GM21447 (cell line): Measurements from ENCODE around the gene DLG2.
A peak's percentile ranks its signal among the peaks of the same experiment; 100 is the strongest.

ENCODE experiments used
- ATAC-seq: cut with Tn5 transposase; IDR thresholded peaks from one replicate; pipeline ENCODE4 v1.9.1; 2021; ENCODE audit not compliant: unreplicated experiment

Gene DLG2

GRCh38 chr11:84714316-84714780 is 912.8 kb downstream of the DLG2 start:
- ATAC-seq, result peak; percentile 96

- ATAC-seq, result no peak
These were observed 935.3 kb downstream of the DLG2 start for GRCh38 chr11:84691830-84692229.

GRCh38 chr11:84687433-84687832 is 939.7 kb downstream of the DLG2 start:
- ATAC-seq, result no peak

GRCh38 chr11:84686716-84687115 is 940.4 kb downstream of the DLG2 start:
- ATAC-seq, result no peak

- ATAC-seq, result no peak
These were observed 941.2 kb downstream of the DLG2 start for GRCh38 chr11:84685976-84686375.

- ATAC-seq, result no peak
These were observed 942.0 kb downstream of the DLG2 start for GRCh38 chr11:84685149-84685548.

GRCh38 chr11:84681456-84681855 is 945.7 kb downstream of the DLG2 start:
- no peak for ATAC-seq

GRCh38 chr11:84675396-84676025 is 951.6 kb downstream of the DLG2 start:
- ATAC-seq, result no peak

- ATAC-seq, result no peak
These were observed 953.4 kb downstream of the DLG2 start for GRCh38 chr11:84673753-84674152.

GRCh38 chr11:84671325-84671999 is 955.7 kb downstream of the DLG2 start:
- no peak for ATAC-seq

- ATAC-seq, result no peak
These were observed 963.4 kb downstream of the DLG2 start for GRCh38 chr11:84663731-84664130.

GRCh38 chr11:84660257-84660977 is 966.7 kb downstream of the DLG2 start:
- ATAC-seq, result no peak

GRCh38 chr11:84655712-84656111 is 971.4 kb downstream of the DLG2 start:
- ATAC-seq, result no peak

- ATAC-seq, result no peak
These were observed 978.7 kb downstream of the DLG2 start for GRCh38 chr11:84648471-84648870.

- ATAC-seq, result no peak
These were observed 981.0 kb downstream of the DLG2 start for GRCh38 chr11:84645988-84646694.

GRCh38 chr11:84642500-84642899 is 984.6 kb downstream of the DLG2 start:
- no peak for ATAC-seq

GRCh38 chr11:84634309-84634708 is 992.8 kb downstream of the DLG2 start:
- no peak for ATAC-seq

GRCh38 chr11:84628871-84629620 is 998.1 kb downstream of the DLG2 start:
- no peak for ATAC-seq

- no peak for ATAC-seq
These were observed 1000.9 kb downstream of the DLG2 start for GRCh38 chr11:84626256-84626655.

- ATAC-seq, result no peak
These were observed 1014.5 kb downstream of the DLG2 start for GRCh38 chr11:84612645-84613044.

- ATAC-seq, result no peak
These were observed 1018.3 kb downstream of the DLG2 start for GRCh38 chr11:84608837-84609196.
